Amniotic epithelial cell (primary cell): ENCODE data around the gene TMA7.
"Not testable (repeated sequence)": the region's sequence is repeated elsewhere in the genome, so short reads cannot be mapped to it uniquely, and the experiment has no call there.

Experiments
- DNase-seq: peaks from one replicate; pipeline ENCODE4 v3.0.0-alpha.2; 2010; ENCODE audit warnings: low read depth

TMA7 gene

GRCh38 chr3:48436477-48436787 is 3.6 kb upstream of the TMA7 start:
- DNase-seq: no peak

- DNase-seq: no peak
Observed at GRCh38 chr3:48436855-48437254, 3.2 kb upstream of the TMA7 start.

- DNase-seq: no peak
Observed at GRCh38 chr3:48437812-48438211, 2.2 kb upstream of the TMA7 start.

GRCh38 chr3:48440590-48440958 is 517 bp downstream of the TMA7 start:
- DNase-seq: no peak

- no peak for DNase-seq
Observed at GRCh38 chr3:48441940-48442339, 1.9 kb downstream of the TMA7 start.

- DNase-seq: no peak
Observed at GRCh38 chr3:48445277-48445882, 5.3 kb downstream of the TMA7 start.

- no peak for DNase-seq
Observed at GRCh38 chr3:48446043-48446424, 6.0 kb downstream of the TMA7 start.

- peak; percentile 72 for DNase-seq
Observed at GRCh38 chr3:48446425-48447193, 6.6 kb downstream of the TMA7 start, which contains the start of gene ATRIP. Gene ATRIP, plus strand, starts transcription at chr3:48446737. Its CDS starts 109 bp downstream, at chr3:48446846.

- no peak for DNase-seq
Observed at GRCh38 chr3:48451270-48451669, 11.2 kb downstream of the TMA7 start.

- DNase-seq: no peak
Observed at GRCh38 chr3:48456456-48456855, 16.4 kb downstream of the TMA7 start.

GRCh38 chr3:48459331-48459730 is 19.3 kb downstream of the TMA7 start:
- DNase-seq: no peak

GRCh38 chr3:48459773-48460516 is 19.9 kb downstream of the TMA7 start:
- no peak for DNase-seq

GRCh38 chr3:48460517-48460902 is 20.5 kb downstream of the TMA7 start:
- DNase-seq: no peak

- DNase-seq: not testable (repeated sequence)
Observed at GRCh38 chr3:48461767-48462166, 21.7 kb downstream of the TMA7 start.

- no peak for DNase-seq
Observed at GRCh38 chr3:48463703-48464102, 23.6 kb downstream of the TMA7 start.

- no peak for DNase-seq
Observed at GRCh38 chr3:48464713-48465221, 24.7 kb downstream of the TMA7 start.

GRCh38 chr3:48465237-48465530 is 25.1 kb downstream of the TMA7 start:
- no peak for DNase-seq

- DNase-seq: peak; percentile 99
Observed at GRCh38 chr3:48465531-48466378, 25.7 kb downstream of the TMA7 start.

- no peak for DNase-seq
Observed at GRCh38 chr3:48466386-48467109, 26.5 kb downstream of the TMA7 start.

- no peak for DNase-seq
Observed at GRCh38 chr3:48467110-48467454, 27.0 kb downstream of the TMA7 start.

- DNase-seq: no peak
Observed at GRCh38 chr3:48467473-48468267, 27.6 kb downstream of the TMA7 start.
